ENCODE measurements around the gene DNAI1.

DNAI1 gene

DNA sequence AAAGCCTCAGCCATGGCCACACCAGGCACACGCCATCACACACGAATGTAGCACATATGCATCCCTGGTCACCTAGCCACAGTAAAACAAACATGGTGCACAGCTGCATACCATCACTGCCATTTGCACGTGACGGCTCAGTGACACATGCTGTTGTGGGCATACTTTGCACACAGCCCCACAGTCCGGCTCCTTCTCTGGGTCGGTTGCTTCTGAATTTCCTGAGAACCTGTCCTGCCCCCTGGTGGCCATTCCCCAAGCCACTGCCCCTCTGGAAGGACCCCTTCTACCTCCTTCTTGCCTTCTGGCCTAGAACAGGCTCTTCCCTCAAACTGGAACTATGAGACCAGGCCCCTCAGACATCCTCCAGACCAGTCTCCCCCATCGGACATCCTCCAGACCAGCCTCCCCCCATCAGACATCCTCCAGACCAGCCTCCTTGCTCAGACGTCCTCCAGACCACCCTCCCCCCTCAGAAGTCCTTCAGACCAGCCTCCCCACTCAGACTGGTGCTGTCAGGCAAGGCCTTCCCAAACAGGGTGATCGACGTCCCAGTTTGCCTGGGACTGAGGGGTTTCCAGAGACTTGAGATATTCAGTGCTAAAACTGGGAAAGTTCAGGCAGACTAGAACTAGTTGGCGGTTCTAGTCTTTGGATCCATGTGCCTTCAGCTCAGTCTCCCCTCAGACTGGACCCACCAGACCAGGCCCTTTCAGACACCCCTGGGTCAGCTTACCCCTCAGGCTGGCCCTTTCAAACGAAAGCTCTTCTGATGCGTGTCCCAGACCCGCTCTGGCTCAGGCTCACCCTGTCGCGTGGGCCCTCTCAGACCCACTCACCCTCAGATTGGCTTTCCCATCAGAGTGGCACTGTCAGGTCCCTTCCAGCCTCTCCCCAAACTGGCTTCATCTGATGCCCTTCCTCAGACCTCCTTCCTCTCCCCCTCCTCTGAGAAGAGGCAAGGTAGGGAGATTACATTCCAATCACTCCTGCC lies 88.5 kb downstream of the DNAI1 start:
- H3K4me3 ChIP-seq (ENCODE audit: low read length), result no peak overlapping the region
- no peak for TF ChIP-seq ZNF274 (IDR thresholded peaks at IDR 0.05; ENCODE audit: low read depth, low read length)

DNA sequence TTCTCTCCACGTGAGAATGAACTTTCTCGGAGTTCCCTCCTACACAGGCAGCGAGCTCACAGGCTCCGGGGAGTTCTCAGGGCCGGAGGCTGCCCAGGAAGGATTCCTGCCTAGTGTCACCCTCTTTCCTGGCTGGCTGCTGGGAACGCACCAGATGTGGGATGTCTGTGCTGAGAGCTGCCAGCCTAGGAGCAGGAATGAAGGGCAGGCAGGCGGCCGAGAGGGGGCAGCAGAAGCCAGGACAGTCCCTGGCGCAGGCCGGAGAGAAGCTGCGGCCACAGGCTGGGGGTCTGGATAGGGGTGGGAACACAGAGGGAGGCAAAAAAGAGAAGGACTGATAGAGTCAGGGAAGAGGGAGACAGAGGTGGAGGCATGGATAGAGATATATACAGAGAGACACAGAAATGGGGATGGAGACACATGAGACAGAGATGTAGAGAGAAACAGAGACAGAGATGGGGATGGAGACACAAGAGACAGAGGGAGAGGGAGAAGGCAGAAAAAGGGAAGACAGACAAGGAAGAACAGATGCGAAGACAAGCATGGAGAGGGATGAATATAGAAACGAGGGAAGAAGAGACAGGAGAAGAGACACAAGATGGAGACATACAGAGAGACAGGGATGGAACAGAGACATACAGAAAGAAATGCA lies 89.5 kb downstream of the DNAI1 start:
- H3K4me3 ChIP-seq (ENCODE audit: low read length), result no peak overlapping the region
- no peak for TF ChIP-seq ZNF274 (IDR thresholded peaks at IDR 0.05; ENCODE audit: low read depth, low read length)

DNA sequence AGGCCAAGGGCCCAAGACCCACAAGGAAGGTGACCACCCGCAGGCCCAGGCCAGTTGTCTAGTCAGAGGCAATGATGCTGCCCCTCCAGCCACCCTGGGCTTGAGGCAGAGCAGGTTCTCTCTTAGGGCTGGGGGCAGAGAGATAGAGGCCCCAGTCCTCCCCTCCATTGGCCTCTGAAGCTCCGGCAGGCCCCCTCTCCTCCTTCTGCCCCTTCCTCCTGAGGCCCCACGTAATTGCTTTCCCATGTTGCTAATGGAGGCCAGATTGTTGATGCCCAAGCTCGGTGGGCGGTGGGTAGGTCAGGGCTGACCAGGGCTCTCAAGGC lies 90.8 kb downstream of the DNAI1 start:
- no peak overlapping the region for H3K4me3 ChIP-seq (ENCODE audit: low read length)
- TF ChIP-seq ZNF274 (IDR thresholded peaks at IDR 0.05; ENCODE audit: low read depth, low read length), result no peak

DNA sequence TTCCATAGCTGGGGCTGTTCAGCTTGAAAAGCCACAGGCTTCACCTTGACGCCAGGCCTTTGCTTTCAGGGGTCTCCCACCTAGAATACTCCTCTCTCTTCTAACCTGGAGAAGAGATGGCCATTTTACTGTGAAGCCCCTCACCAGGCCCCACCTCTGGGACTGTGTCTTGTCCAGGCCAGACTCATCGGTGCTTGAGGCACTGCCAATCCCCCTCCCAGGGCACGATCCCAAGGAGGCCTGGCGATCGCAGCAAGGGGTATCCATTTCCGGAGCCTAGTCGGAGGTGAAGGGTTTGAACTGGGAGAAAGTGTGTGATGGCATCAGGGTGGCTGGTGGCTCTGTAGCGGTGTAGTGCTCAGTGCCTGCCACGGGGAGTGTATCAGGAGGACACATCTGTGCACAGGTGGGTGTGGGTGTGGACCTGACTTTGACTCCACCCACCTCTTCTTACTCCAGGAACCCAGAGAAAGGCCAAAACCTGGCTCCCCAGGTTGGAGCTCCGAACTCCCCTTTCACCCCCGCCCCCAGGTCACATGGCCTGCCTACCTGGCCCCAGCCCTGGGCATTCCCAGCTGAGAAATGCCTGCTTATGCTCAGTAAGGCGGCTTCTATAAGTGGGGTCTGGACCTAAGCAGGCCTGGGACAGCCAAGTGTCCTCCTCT lies 91.5 kb downstream of the DNAI1 start:
- TF ChIP-seq ZNF274 (IDR thresholded peaks at IDR 0.05; ENCODE audit: low read depth, low read length), result no peak
- H3K4me3 ChIP-seq (ENCODE audit: low read length), result no peak overlapping the region

DNA sequence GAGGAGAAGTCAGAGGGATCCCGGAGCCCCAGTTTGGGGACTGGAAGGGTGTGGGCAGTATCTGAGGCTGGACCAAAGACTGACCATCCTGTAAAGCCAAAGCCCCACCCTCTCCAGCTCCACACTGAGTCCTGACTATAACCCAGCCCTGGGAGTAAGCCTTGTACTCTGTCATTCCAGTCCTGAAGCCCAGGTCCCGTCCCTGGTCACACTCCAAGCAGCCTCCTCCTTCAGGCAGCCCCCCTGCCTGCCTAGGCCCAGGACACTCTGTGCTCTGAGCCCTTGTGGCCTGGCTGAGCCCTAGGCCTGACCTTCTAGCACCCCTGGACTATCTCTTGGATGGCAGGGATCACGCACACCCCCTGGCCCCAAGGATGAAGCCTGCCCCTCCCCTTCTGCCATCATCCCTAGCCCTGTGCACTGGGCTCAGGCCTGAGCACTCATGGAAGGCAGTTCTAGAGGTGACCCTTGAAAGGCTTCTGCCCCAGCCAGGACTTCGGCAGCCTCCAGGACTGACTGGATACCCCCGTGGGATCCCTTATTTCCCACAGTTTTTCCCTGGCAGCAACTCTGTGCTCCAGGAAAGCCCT lies 92.2 kb downstream of the DNAI1 start:
- H3K4me3 ChIP-seq (ENCODE audit: low read length), result no peak overlapping the region
- TF ChIP-seq ZNF274 (IDR thresholded peaks at IDR 0.05; ENCODE audit: low read depth, low read length), result no peak

DNA sequence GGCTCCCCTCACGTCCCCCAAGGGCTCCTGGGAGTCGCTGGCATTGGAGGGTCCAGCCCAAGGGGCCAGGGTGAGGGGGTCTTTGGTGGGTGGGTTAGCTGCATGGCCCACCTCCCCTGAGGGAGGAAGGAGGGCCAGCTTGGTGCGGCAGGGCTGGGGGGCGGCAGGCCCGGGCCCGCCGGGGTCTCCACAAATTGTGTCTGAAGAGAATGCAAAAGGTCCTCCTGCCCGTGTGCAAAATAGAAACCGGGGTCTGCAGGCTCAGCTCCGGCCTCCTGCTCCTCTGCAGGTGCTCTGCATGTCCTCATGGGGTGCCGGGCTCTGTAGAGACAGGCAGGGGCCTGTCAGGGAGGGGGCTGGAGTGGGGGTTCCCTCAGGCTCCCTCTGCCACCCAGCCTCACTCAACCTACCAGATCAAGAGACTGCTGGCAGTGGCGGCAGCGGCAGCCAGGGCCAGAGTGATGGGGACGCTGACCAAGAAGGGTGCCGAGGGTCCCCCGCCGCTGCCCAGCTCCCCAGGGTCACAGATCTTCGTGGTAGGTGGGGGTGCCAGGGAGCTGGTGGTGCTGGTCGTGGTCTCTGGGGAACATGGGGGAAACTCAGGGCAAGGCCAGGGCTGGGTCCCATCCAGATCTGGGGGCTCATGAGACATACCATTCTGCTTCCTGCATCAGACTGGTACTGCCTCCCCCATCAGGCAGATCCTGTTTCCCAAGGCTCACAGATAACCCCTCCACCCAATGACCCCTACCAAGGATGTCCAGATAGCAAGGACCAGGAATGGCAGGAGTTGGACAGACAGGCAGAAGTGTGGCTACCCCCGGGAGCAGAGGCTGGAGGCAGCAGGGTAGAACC lies 93.4 kb downstream of the DNAI1 start:
- no peak for TF ChIP-seq ZNF274 (IDR thresholded peaks at IDR 0.05; ENCODE audit: low read depth, low read length)
- H3K4me3 ChIP-seq (ENCODE audit: low read length), result no peak overlapping the region

DNA sequence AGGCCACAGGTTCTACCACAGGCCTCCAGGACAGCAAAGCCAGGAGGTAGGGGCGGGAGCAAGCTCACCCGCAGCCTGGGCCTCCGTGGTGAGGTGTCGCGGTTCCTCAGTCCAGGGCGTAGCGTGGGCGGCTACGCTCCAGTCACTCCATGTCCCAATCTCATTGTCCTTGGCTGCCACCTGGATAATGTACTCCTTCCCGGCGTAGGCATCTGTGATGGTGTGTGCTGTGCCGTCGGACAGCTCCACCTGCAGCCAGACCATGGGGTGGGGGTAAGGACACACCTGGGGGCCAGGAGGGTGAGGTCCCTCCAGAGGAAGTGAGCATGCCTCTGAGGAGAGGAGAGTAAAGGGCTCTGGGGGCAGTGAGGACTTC lies 94.0 kb downstream of the DNAI1 start:
- H3K4me3 ChIP-seq (ENCODE audit: low read length), result no peak overlapping the region
- no peak for TF ChIP-seq ZNF274 (IDR thresholded peaks at IDR 0.05; ENCODE audit: low read depth, low read length)

DNA sequence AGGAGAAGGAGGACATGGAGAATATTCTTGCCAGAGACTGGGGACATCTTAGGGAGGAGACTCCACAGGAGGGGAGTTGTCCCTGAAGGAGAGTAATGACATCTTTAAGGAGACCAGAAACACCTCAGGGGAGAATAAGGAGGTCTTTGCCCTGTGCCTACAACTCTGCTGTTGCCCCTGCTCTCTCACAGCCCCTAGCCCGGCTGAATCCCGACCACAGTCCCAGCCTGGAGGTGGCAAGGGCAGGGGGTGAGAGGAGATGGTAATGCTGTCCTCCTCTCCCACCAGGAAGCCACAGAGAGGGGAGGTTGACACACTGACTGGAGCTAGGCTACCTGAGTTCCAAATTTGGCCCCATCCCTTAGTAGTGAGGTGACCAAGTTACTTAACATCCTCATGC lies 94.4 kb downstream of the DNAI1 start:
- H3K4me3 ChIP-seq (ENCODE audit: low read length), result no peak overlapping the region
- no peak for TF ChIP-seq ZNF274 (IDR thresholded peaks at IDR 0.05; ENCODE audit: low read depth, low read length)

DNA sequence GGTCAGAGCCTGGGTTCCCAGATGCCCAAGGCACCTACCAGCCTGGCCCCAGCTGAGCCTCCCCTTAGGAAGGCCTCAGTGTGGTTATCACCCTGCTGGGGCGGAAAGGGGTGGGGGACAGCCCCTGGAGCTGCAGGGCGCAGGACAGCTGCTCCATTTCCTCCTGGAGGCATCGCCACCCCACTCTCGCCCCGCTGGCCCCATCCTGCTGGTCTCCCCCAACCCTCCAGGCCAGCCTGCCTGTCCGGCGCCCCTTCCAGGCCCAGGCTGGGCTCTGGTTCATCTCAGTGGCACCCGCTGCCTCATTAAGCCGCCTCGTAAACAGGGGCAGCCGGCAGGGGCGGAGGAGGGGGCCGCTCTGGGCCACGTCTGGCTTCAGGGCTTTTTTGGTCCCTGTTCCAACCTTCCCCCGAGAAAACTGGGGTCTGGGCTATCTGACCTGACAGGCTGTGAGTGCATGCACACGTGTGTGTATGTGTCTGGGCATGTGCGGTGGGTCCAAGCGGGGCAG lies 95.0 kb downstream of the DNAI1 start:
- H3K4me3 ChIP-seq (ENCODE audit: low read length), result no peak overlapping the region
- TF ChIP-seq ZNF274 (IDR thresholded peaks at IDR 0.05; ENCODE audit: low read depth, low read length), result no peak

DNA sequence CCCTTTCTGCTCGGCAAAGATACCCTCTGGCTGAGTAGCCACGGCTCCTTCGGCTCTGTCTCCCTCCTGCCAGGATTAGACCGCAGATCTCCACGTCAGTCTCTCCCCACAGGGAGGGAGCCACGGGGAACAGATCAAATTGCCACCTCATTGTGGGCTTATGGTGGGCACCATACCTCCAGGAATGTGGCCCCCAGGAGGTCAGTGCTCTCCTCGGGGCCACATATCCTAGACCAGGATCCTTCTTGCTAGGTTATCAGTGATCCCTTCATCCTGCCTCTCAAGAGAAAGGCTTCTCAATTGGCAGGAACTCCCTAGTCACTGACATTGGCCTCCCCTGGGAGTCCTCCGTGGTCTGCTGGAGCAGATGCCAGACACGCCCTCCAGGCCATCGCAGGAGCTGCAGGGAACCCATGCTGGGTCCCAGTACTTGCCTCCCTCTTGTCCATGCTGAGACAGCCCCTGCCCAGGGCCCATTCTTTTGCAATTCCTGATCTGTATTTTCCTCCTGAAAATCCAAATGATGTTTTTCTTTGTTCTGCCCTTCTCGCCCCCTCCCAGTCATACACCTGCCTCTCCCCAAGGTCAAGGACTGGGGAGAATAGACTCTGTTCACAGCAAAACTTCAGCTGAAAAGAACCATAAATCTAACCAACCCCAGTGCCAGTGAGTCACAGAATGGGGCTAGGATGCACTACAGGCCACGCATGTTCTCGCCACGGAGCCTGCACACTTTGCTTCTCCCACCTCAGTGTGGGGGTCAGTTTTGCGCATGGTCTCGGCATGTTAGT lies 95.8 kb downstream of the DNAI1 start:
- no peak overlapping the region for H3K4me3 ChIP-seq (ENCODE audit: low read length)
- TF ChIP-seq ZNF274 (IDR thresholded peaks at IDR 0.05; ENCODE audit: low read depth, low read length), result no peak

DNA sequence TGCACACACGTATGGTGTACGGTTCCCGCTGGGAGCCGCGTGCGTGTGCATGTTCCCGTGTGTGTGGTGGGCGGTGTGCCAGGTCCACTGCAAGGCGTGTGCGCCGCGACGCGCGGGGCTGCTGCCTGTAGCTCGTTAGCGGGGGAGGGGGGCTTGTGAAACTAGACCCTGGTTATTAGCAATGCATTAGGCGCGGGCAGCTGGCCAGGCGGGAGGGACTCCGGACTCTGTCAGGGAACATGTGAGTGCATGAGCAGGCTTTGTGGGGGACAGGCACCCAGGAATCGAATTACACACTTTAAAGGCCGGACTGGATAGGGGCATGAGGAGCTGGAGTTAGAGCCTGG lies 96.4 kb downstream of the DNAI1 start:
- TF ChIP-seq ZNF274 (IDR thresholded peaks at IDR 0.05; ENCODE audit: low read depth, low read length), result no peak
- no peak overlapping the region for H3K4me3 ChIP-seq (ENCODE audit: low read length)

DNA sequence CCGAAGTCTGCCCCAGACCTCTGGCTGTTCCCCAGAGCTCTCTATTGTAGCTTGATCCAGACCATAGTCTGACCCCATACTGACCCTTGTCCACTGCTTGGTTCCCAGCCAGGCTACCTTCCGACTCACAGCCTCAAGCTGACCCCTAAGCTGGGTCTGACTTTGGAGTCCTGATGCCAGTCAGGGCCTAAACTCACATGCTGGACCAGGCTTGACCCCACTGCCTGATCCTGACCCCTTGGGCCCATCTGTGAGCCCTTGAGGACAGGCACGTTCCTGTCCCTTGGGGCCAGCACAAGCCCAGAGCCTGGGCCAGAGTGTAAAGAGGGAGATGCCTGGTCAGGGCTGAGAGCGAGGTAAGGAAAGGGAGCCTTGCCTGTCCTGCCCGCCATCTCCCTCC lies 96.9 kb downstream of the DNAI1 start:
- TF ChIP-seq ZNF274 (IDR thresholded peaks at IDR 0.05; ENCODE audit: low read depth, low read length), result no peak
- no peak overlapping the region for H3K4me3 ChIP-seq (ENCODE audit: low read length)

All from GM08714 (cell line).